Adrenal gland (tissue), 12 donors: Measurements from ENCODE around the gene GNLY. TPM values are rescaled to one million over a fixed set of nuclear protein-coding genes. Genes with fewer than 3 reads are reported as not detected.

Source experiments
- DNase-seq, 7 donors: peaks; one replicate each; pipeline ENCODE4 v3.0.0-alpha.2; 2019 to 2020
- H3K27ac ChIP-seq, 5 donors: fragments of 200-600 bp; sonication (generic) in 4 of 5; 1 replicate in 3 of 5; 2 replicates in 2 of 5; pipeline versions ENCODE4 v1.5.1 to v1.8.0; 2016 to 2020; ENCODE audit warnings: mild to moderate bottlenecking in 1 of 5
- H3K27me3 ChIP-seq: fragments of 200-600 bp; 2 replicates; pipeline ENCODE4 v1.8.0; 2021
- H3K36me3 ChIP-seq, 2 donors: fragments of 200-600 bp; replicated peaks in 1 of 2; 1 replicate in 1 of 2; 2 replicates in 1 of 2; pipeline versions ENCODE4 v1.5.1 to v1.8.0; 2018 to 2022
- H3K4me1 ChIP-seq, 2 donors: fragments of 200-600 bp; replicated peaks in 1 of 2; 1 replicate in 1 of 2; 2 replicates in 1 of 2; pipeline versions ENCODE4 v1.5.1 to v1.8.0; 2018 to 2021
- H3K4me3 ChIP-seq, 4 donors: fragments of 200-600 bp; sonication (generic) in 3 of 4; one replicate each; pipeline ENCODE4 v1.5.1; 2016 to 2018
- H3K9me3 ChIP-seq, 3 donors: fragments of 200-600 bp; sonication (generic) in 1 of 3; replicated peaks in 1 of 3; 1 replicate in 2 of 3; 2 replicates in 1 of 3; pipeline versions ENCODE4 v1.5.1 to v1.8.0; 2016 to 2021
- POLR2A ChIP-seq, 2 donors: fragments of 450-650 bp; IDR thresholded peaks; one replicate each; pipeline ENCODE4 v1.6.1; 2017; ENCODE audit warnings: antibody characterized with exemption in 2 of 2, mild to moderate bottlenecking in 2 of 2, moderate library complexity in 1 of 2
- WGBS, 4 donors: extraction: QIAGEN DNeasy Blood & Tissue Kit in 2 of 4; methylation state at CpG; one replicate each; pipeline versions ENCODE4 v1.1.5 to v1.1.7; 2013 to 2017; 5-methylcytosine and 5-hydroxymethylcytosine counted together
- intact Hi-C, 2 donors: fragments of 100-400 bp; cut with DNase I; formaldehyde crosslinking; loops; one replicate each; pipeline versions ENCODE4 v1.14.1 to v1.15.0; 2022 to 2023
- polyA plus RNA-seq, 3 donors: library from polyadenylated mRNA; stranded (reverse); fragments of 200-250 nt in 2 of 3; fragments of 350-450 nt in 1 of 3; fragmentation: Illumina TruSeq in 1 of 3; extraction: RNeasy Lipid Tissue Mini Kit (QIAGEN cat#74804) in 1 of 3; gene quantifications; one replicate each; pipeline ENCODE4 v1.2.3, GENCODE V29; 2013 to 2014
- total RNA-seq, 9 donors: library from RNA; depleted of rRNA in 4 of 9; stranded (reverse); fragments of >200 nt in 4 of 9; fragments of 120-200 nt in 1 of 9; fragmentation: NEBNext Ultra II Directional in 1 of 9; extraction: Animal tissue kit (Norgen Biotek cat#: 25700) in 1 of 9; gene quantifications; one replicate each; pipeline versions ENCODE4 v1.1.0 to v1.2.4, GENCODE V29; 2013 to 2023
- TF ChIP-seq, protein P1 (sequence below), 6 experiments: fragments of 450-650 bp in 4 of 6; fragments of 200-600 bp in 2 of 6; sonication (generic) in 1 of 6; IDR thresholded peaks; 1 replicate in 5 of 6; 2 replicates in 1 of 6; pipeline versions ENCODE4 v1.5.1 to v1.8.0; 2016 to 2021; ENCODE audit warnings: antibody characterized with exemption in 6 of 6, mild to moderate bottlenecking in 2 of 6, moderate library complexity in 1 of 6
- donor health status: healthy with polysubstance abuse.
- donor health status: Bipolar disorder and iron deficiency.
- donor health status: DM: yes; HTN: yes; CAD: no.
- donor health status: DM: no; HTN: no; CAD: no.
- donor health status: DM: no; HTN: no; CAD: no.
- donor health status: DM: yes; HTN: yes; CAD: no.

GNLY gene
- total and polyA plus RNA-seq, 12 donors = 0.28 to 6.7 (median 1.3) TPM; not detected in 1

DNA sequence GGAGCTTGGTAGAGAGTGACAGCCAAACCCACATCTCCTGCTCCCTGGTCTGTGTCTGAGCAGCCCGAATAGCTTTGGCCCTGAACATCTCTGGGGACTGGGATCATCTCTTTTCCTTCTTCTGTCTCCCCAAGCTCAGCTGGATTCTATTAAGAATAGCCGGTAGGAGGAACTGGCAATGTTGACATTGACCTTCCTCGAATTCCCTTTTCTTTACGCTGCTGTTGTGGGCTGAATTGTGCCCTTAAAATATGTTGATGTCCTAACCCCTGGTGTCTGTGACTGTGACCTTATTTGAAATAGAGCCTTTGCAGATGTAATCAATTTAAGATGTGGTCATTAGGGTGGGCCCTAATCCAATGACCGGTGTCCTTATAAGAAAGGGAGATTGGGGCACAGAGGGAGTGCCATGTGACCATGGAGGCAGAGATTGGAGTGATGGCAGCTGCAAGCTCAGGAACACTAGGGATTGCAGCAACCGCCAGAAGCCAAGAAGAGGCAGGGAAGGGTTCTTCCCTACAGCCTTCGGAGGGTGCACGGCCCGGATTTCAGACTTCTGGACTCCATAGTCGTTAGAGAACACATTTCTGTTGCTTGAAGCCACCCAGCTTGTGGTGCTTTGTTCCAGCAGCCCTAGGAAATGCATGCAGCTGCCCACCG lies 20.3 kb upstream of the GNLY start:
- H3K9me3 ChIP-seq = no peaks in the 10 kb centered on the region
- H3K36me3 ChIP-seq = no peaks in the 10 kb centered on the region
- no peak for DNase-seq
- no peak overlapping the region for H3K4me3 ChIP-seq
- H3K4me1 ChIP-seq = peaks cover 0 to 5% of the 10 kb centered on the region in 2 donors
- 78 to 86% (median 81%) methylated on average over 10 to 11 of the region's 11 CpGs for WGBS, 4 donors
- H3K27me3 ChIP-seq = no peaks in the 10 kb centered on the region
- no peak for TF ChIP-seq POLR2A (IDR thresholded peaks at IDR 0.05)
- TF ChIP-seq, protein P1, sequence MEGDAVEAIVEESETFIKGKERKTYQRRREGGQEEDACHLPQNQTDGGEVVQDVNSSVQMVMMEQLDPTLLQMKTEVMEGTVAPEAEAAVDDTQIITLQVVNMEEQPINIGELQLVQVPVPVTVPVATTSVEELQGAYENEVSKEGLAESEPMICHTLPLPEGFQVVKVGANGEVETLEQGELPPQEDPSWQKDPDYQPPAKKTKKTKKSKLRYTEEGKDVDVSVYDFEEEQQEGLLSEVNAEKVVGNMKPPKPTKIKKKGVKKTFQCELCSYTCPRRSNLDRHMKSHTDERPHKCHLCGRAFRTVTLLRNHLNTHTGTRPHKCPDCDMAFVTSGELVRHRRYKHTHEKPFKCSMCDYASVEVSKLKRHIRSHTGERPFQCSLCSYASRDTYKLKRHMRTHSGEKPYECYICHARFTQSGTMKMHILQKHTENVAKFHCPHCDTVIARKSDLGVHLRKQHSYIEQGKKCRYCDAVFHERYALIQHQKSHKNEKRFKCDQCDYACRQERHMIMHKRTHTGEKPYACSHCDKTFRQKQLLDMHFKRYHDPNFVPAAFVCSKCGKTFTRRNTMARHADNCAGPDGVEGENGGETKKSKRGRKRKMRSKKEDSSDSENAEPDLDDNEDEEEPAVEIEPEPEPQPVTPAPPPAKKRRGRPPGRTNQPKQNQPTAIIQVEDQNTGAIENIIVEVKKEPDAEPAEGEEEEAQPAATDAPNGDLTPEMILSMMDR (IDR thresholded peaks at IDR 0.05) = no peak
- H3K27ac ChIP-seq = peak overlapping the region in 1 of 5 donors; percentile 51
- intact Hi-C loops = no loop called here

DNA sequence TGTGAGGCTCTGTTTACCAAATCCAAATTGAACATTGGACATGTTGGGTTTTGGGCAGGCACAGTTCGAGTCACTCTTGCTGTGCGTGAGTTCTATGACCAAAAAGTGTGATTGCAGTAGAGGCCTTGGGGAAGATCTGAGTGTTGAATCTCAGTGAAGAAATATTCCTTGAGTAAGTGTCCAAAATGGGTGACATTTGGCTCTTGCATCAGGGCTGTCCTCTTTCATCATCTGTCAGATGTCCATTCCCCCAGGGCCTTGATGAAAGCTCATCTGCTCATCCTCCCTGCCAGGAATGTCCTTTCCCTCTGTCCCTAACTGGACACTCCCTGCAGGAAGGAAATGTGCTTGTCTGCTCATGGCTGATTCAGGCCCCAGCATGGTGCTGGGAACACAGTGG lies 19.7 kb upstream of the GNLY start:
- no peak overlapping the region for H3K4me3 ChIP-seq
- intact Hi-C loops = no loop called here
- H3K36me3 ChIP-seq = no peaks in the 10 kb centered on the region
- 76 to 86% (median 84%) methylated on average over 2 of the region's 2 CpGs for WGBS, 4 donors
- no peak for DNase-seq
- H3K4me1 ChIP-seq = peaks cover 0 to 11% of the 10 kb centered on the region in 2 donors
- no peaks in the 10 kb centered on the region for H3K27me3 ChIP-seq
- H3K9me3 ChIP-seq = no peaks in the 10 kb centered on the region
- TF ChIP-seq POLR2A (IDR thresholded peaks at IDR 0.05) = no peak
- TF ChIP-seq, protein P1 (IDR thresholded peaks at IDR 0.05) = no peak
- H3K27ac ChIP-seq = peak overlapping the region in 1 of 5 donors; percentile 1

DNA sequence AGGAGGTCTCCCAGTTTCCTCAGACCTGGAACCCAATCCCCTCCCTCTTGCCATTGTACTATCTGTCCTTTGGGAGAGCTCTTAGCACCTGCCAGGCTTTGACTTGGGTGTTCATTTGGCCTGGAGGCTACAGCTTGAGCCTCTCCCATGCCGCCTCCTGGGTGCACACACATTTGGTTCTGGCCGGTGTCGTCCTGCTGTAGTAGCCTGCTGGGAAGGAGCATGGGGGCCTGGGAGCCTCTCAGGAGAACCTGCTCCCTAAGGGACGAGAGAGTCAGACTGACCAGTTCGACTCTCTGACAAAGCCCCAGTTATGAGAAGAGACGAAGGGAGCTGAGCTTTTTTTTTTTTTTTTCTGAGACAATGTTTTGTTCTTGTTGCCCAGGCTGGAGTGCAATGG lies 18.7 kb upstream of the GNLY start:
- 81 to 92% (median 86%) methylated on average over 5 to 6 of the region's 6 CpGs for WGBS, 4 donors
- intact Hi-C loops = loop anchor here in 1 of 2 donors (5.0 kb wide), 1 partner anchor 37 kb away; no protein-coding TSS in a partner anchor
- Histone ChIP-seq H3K4me3 (no peak overlapping the region), H3K27me3 (no peaks in the 10 kb centered on the region), H3K27ac (no peak overlapping the region), H3K9me3 (no peaks in the 10 kb centered on the region), H3K4me1 (peaks cover 0 to 11% of the 10 kb centered on the region in 2 donors), H3K36me3 (no peaks in the 10 kb centered on the region)
- TF ChIP-seq, protein P1 (IDR thresholded peaks at IDR 0.05) = no peak
- no peak for TF ChIP-seq POLR2A (IDR thresholded peaks at IDR 0.05)
- no peak for DNase-seq

DNA sequence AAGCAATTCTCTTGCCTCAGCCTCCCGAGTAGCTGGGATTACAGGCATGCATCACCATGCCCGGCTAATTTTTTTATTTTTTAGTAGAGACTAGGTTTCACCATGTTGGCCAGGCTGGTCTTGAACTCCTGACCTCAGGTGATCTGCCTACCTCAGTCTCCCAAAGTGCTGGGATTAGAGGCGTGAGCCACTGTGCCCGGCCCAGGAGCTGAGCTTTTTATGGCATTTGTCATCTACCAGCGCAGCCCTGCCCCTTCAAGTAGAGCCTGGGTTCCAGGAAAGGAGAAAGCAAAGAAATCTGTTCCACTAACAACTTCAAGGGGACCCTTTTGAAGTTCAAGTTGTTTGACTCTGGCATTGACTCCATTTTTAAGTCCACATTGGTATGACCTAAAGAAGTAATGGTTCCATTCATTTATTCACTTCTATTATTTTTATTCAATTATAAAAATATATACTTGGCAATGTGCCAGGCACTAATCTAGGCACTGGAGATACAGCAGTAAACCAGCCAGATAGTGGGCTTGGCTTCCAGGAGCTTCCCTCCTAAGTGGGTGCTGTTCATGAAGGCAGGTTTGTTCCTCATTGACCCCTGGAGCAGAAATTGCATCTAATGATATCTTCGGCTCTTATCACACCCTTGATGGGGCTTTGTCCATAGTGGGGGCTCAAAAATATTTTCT lies 18.2 kb upstream of the GNLY start:
- no peak for TF ChIP-seq POLR2A (IDR thresholded peaks at IDR 0.05)
- TF ChIP-seq, protein P1 (IDR thresholded peaks at IDR 0.05) = no peak
- Histone ChIP-seq H3K9me3 (no peaks in the 10 kb centered on the region), H3K4me1 (peaks cover 0 to 11% of the 10 kb centered on the region in 2 donors), H3K27ac (no peak overlapping the region), H3K27me3 (no peaks in the 10 kb centered on the region), H3K4me3 (no peak overlapping the region), H3K36me3 (no peaks in the 10 kb centered on the region)
- intact Hi-C loops = loop anchor here in 1 of 2 donors (5.0 kb wide), 1 partner anchor 36 kb away; no protein-coding TSS in a partner anchor
- WGBS, 4 donors = 54 to 93% (median 73%) methylated on average over 4 to 6 of the region's 6 CpGs
- DNase-seq = no peak
